Measurements from ENCODE around the gene GASK1A.

Gene GASK1A

DNA sequence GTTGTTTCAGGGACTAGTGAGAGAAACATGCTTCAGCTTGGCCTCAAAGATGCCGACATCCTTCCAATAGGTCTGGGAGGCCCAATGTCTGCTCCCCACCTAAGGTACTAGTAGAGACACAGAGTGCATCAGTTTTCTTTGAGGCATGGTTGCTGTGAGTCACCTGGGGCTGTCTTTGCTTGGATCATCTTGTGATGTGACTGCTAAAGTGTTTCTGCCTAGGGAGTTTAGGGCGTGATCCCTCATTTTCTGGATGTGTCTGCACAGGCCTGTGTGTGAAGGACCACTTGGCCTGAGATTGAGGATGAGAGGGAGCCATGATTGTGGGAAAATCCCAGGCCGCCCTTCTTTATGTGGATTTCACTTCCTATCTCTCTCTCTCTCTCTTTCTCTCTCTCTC, 4.8 kb downstream of the GASK1A start:
- DNase-seq: no peak

DNA sequence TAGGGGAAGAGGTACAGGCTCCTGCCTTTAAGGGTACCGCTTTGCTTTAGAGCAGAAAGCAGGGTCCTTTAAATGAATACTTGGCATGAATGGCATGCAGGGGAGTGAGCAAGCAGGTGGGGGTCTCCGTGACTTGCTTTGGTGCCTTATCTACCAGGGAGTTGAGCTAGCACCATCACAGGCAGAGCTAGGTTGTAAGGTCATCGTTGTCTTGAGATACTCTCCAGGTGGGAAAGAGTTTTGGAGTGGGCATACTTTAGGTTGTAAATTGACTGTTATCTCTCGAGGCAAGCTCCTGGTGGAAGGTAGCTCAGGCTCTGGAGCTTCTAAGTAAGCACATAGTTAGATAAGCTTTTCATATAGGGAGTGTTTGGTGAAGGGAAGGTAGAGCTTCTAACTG, 5.6 kb downstream of the GASK1A start:
- DNase-seq: no peak

DNA sequence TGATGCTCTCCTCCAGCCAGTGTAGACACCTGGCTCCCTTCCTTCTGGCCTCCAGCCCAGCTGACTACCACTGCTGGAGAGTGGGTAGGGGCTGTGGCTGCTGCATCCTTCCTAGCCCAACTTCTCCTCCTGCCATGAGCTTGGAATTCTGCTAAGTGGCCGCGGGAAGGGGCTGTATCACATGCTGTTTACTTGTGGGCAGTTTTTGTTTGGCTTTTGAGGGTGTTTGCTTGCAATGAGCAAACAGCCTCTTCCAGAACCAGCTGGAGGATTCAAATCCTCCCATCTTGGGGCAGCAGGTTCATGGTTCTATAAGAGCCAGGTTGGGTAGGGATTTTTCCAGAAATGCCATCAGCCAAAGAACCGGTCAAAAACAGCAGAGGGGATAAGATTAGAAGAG, 9.0 kb downstream of the GASK1A start:
- DNase-seq: no peak

DNA sequence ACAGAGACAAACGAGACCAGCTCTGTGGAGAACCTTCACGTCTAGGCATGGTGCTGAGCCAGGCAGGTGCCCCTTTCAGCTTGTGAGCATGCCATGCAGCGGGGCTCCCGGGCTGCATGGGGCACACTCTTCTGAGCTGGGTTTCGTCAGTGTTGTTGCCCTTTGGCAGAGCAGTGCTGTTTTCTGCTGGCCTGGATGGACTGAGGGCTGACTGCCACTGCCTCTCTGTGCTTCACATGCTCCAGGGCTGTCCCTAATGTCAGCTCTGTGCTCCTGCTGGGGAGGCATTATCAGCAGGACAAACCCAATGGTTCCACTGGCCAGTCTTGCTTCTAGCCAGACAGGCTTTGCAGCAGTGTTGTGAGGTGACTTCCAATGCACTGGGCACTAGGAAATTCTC, 9.5 kb downstream of the GASK1A start:
- DNase-seq: no peak

- no peak for DNase-seq
Measured at GRCh38 chr3:42991341-42992315, 12.5 kb downstream of the GASK1A start.

DNA sequence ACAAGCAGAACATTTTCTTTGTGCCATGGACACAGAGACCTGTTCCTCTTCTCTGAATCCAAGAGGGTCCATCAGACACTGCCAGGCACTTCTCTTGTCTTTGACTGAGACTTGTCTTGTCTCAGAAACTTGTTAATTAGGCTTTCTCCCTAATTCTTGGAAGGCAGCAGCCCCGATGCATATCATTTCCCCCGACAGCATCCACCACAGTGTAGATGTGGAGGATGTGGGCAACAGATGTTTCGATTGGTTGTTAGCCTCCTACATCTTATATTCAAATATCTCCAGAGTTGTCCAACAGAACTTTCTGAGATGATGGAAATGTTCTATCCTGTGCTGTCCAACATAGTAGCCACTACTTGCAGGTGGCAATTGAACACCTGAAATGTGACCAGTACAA, 15.5 kb downstream of the GASK1A start:
- DNase-seq: no peak

DNA sequence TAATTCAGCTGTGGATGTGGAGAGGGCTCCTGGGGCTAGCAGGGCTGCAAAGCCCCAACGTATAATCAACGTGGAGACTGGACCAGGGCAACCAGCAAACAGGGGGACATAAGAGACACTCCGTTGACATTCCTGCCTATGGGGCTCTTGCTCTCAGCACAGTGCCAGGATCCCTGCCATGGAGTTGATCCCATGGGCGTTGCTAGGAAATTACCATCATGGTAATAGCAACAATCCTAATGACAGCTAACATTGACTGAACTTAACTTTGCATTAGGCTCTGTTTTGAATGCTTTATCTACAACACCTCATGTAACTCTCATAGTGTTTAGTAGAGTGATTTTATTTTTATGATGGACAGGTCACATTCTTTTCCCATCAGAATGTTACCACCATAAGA, 16.9 kb downstream of the GASK1A start:
- DNase-seq: no peak

GRCh38 chr3:42996633-42997075, 17.5 kb downstream of the GASK1A start:
- DNase-seq: no peak

- DNase-seq: no peak
Measured at GRCh38 chr3:42999212-42999611, 20.1 kb downstream of the GASK1A start.

- no peak for DNase-seq
Measured at GRCh38 chr3:42999632-43000031, 20.5 kb downstream of the GASK1A start.

DNA sequence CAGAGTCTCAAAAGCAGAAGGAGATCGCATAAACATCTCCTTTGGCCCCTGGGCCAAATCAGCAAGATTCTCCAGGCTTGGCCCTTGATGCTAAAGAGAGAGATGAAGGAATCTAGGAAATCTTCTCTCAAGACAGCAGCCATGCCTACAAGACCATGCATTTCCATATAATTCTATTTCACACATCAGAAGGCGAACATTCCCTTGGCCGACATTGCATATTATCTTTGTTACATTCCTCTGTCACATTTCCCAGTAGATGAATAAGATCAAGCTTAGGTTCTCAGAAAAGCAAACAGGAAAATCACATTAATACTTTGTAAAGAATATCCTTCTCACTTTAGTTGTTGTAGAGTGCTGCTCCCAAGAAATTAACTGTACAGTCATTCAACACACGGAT, 21.3 kb downstream of the GASK1A start:
- no peak for DNase-seq

DNA sequence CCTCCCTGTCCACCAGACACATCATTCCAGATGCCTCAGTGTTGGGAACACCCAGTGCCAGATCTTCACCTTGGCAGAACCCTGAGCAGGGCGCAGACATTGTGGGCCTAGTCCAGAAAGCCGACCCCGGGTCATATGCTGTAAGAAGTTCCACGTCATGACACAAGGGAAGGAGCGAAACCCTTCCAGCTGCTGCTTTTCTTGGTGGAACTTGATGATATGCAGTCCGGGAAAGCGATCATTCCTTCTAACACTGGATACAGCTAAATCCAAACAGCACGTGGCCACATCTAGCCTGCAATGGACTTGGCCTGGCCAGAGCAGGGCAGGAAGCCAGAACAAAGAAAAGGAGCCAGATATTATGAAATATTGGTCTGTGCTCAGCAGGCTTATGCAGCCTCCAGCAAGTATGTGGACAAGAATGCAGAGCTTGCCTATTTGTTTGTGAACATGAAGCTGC, 22.0 kb downstream of the GASK1A start:
- peak; percentile 89 for DNase-seq

GRCh38 chr3:43001556-43002121, 22.5 kb downstream of the GASK1A start:
- no peak for DNase-seq

- no peak for DNase-seq
Measured at GRCh38 chr3:43004282-43004681, 25.2 kb downstream of the GASK1A start.

DNA sequence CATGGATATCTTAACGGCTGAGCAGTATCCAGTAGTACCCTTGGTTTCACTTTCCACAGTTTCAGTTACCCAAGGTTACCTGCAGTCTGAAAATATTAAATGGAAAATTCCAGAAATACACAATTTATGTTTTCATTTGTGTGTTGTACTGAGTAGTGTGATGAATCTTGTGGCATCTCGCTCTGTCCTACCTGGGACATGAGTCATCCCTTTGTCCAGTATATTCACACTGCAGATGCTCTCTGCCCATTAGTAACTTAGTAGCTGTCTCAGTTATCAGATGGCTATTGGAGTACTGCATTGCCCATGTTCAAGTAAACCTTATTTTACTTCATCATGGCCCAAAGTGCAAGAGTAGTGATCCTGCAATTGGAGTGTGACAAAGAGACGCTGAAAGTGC, 26.1 kb downstream of the GASK1A start:
- DNase-seq: no peak

GRCh38 chr3:43005981-43006380, 26.9 kb downstream of the GASK1A start:
- DNase-seq: no peak

DNA sequence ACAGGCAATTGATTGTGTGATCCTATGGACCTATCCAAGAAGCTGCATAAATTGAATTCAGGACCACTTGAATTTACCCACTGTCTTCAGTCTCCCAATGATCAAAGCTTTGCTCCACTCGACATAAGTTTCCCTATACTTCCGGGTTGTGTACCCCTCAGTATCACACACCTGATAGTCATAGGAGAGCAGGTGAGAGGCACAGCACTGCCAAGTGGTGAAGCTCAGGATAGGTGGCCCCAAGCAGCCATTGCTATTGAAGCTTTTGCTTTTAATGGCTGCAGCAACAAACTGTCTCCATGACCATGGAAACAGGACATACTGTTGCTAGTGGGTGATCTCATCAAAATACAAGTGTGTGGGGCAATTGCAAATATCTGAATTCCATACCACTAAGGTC, 27.7 kb downstream of the GASK1A start:
- no peak for DNase-seq

DNA sequence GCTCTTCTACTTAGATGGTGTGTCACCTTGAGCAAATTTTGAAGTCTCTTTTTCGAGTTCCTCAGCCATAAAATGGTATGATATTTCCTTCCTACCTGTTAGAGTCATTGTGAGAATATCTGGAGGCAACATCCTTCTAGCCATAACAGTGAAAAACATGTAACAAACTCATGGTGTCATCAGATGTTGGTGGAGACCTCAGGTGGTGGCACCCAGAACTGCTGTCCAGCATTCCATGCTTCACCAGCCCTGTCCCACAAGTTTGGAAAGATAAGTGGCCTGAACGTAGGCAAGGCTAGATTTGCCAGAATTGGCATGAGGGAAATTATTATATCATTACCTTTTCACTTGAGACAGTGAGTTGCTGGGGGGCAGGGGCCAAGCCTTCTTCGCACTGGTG, 30.4 kb downstream of the GASK1A start:
- no peak for DNase-seq

- no peak for DNase-seq
Measured at GRCh38 chr3:43010638-43011037, 31.5 kb downstream of the GASK1A start.

DNA sequence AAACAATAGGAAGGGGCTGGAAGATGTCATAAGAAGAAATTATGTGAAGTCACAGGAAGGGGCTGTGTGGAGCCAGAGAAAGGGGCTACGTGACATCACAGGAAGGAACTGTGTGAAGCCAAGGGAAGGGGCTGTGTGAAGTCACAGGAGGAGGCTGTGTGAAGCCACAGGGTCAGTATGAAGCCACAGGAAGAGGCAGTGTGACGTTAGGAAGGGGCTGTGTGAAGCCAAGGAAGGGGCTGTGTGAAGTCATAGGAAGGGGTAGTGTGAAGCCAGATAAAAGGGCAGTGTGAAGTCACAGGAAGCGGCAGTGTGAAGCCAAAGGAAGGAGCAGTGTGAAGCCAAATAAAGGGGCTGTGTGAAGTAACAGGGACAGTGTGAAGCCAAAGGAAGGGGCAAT, 32.5 kb downstream of the GASK1A start:
- DNase-seq: no peak

GRCh38 chr3:43012174-43012573, 33.1 kb downstream of the GASK1A start:
- no peak for DNase-seq

- no peak for DNase-seq
Measured at GRCh38 chr3:43013256-43013655, 34.1 kb downstream of the GASK1A start.

DNA sequence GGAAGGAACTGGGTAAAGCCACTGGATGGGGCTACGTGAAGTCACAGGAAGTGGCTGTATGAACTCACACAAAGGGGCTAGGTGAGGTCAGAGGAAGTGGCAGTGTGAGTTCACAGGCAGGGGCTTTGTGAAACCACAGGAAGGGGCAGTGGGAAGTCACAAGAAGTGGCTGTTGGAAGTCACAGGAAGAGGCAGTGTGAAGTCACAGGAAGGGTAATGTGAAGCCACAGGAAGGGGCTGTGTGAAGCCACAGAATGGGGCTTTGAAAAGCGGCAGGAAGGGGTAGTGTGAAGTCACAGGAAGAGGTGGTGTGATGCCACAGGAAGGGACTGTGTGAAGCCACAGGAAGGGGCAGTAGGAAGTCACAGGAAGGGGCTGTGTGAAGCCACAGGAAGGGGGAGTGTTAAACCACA, 34.6 kb downstream of the GASK1A start:
- DNase-seq: no peak

- DNase-seq: no peak
Measured at GRCh38 chr3:43014241-43014640, 35.1 kb downstream of the GASK1A start.

Data from right forelimb (tissue), 1 donor.